Measurements from ENCODE around the gene SPC24.
"Not testable (repeated sequence)": the region's sequence is repeated elsewhere in the genome, so short reads cannot be mapped to it uniquely, and the experiment has no call there.

The SPC24 gene

DNA sequence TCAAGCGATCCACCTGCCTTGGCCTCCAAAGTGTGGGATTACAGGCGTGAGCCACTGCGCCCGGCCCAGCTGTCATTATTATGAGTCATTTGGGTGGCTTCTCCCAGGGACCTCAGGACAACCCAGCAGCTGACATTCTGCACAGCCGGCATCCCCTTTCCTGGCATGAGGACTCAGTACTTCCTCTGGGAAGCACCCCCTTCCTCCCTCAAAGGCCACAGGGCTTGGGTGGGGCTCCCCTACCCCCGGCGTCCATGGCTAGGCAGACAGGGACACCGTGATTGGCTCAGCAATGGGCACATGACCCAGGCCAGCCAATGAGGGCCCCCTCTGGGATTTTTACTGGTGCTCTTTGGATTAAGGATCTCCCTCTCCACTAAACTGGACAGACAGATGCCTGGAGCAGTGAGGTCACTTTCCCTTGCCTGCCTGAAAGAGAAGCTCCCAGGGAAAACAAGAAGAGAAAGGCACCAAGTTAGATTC lies 35.7 kb upstream of the SPC24 start:
- DNase-seq, result no peak

DNA sequence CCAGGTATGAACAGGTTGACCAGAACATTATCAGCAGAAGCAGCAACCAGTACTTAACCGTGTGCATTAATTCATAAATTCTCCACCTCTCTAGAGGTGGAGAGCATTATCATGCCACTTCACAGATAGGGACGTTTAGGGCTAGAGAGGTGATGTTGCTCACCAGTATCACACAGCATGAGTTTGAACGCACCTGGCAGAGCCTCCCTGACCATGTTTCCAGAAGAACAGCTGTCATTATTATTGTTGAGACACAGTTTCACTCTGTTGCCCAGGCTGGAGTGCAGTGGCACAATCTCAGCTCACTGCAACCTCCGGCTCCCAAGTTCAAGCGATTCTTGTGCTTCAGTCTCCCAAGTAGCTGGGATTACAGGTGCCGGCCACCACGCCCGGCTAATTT lies 34.9 kb upstream of the SPC24 start:
- no peak for DNase-seq

DNA sequence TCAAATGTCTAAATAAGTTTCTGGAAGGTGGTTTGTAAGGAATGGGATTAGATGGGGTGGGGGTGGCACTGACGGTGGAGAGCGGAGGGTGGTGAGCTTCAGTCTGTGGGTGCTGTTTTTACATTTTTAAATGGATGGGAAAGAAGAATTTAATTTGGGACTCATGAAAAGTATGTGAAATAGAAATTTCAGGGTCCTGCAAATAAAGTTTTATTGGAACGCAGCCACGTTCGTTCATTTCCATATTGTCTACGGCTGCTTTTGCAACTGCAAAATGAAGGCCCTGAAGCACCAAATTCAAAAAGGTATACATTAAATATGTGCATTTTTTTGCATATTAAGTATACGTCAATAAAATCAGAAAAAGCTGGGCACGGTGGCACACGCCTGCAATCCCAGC lies 31.9 kb upstream of the SPC24 start:
- DNase-seq, result no peak

DNA sequence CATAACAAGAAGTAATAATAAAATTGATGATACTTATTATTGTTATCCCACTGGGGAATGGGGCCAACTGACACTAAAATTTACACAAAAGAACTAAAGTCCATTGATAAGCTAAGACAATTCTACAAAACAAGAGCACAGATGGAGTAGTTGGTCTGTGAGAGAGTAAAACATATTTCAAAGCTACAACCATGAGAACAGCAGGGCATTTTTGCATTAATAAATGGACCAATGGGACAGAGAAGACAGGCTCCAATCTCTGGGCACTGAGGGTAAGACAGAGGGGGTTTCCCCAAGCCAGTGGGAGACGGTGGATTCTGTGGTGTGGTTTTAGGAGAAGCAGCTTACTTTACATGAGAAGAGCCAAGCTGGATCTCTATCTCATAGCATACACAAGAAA lies 27.4 kb upstream of the SPC24 start:
- no peak for DNase-seq

DNA sequence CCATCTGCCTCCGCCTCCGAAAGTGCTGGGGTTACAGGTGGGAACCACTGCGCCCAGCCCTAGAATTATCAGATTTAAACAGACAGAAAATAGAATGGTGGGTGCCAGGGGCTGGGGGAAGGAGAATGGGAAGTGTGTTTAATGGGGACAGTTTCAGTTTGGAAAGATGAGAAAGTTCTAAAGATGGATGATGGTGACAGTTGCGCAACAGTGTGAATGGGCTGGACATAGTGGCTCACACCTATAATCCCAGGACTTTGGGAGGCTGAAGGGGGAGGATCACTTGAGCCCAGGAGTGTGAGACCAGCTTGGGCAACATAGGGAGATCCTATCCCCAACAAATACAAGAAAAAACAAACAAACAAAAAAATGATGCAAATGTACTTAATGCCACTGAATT lies 25.9 kb upstream of the SPC24 start:
- no peak for DNase-seq

DNA sequence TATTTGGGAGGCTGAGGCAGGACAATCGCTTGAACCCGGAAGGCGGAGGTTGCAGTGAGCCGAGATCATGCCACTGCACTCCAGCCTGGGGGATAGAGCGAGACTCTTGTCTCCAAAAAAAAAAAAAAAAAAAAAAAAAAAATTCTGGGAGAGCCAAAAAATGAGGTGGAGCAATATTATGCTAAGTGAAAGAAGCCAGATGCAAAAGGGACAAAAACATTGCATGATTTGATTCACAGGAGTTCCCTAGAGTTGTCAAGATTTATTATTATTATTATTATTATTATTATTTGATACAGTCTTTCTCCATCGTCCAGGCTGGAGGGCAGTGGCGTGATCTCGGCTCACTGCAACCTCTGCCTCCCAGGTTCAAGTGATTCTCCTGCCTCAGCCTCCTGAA lies 25.4 kb upstream of the SPC24 start:
- DNase-seq, result not testable (repeated sequence)

DNA sequence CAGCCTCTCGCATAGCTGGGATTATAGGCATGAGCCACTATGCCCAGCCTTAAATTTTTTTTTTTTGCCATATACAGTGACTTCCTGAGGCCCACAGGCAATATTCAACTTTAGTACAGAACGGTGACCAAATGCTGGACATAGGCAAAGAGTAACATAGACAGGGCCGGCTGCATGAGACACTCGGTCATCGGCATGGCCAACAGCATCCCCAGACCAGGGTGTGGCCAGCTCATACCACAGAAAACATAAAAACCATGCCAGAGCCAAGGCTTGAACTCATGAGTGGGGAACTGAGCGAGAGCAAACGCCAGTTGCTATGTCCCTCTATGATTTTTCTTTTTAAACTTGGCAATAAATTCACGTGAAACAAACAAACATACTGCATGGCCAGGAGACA lies 24.8 kb upstream of the SPC24 start:
- no peak for DNase-seq

DNA sequence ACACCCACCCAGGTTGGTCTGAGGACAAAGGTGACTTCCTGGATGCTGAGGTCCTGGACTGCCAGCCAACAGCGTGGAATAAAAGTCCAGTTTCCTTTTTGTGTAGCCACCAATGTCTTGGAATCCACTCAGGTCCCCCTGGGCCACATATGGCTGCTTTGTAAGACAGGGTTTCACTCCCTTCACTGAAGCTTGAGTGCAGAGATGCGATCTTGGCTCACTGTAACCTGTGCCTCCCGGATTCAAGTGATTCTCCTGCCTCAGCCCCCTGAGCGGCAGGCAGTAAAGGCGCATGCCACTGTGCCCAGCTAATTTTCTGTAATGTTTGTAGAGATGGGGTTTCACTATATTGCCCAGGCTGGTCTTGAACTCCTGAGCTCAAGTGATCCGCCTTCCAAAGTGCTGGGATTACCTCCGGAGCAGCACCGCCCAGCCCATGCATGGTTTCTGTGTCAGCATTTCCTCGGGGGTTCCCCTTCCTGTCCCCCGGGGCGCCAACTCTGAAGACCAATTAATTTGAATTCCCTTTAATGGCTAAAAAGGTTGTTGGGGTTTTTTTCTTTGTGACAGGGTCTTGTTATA lies 24.2 kb upstream of the SPC24 start:
- no peak for DNase-seq

DNA sequence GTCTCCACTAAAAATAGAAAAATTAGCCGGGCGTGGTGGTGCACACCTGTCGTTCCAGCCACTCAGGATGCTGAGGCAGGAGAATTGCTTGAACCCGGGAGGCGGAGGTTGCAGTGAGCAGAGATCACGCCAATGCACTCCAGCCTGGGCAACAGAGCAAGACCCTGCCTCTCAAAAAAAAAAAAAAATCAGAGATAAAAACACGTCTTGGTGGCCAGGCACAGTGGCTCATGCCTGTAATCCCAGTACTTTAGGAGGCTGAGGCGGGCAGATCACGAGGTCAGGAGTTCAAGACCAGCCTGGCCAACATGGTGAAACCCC lies 23.5 kb upstream of the SPC24 start:
- DNase-seq, result not testable (repeated sequence)

DNA sequence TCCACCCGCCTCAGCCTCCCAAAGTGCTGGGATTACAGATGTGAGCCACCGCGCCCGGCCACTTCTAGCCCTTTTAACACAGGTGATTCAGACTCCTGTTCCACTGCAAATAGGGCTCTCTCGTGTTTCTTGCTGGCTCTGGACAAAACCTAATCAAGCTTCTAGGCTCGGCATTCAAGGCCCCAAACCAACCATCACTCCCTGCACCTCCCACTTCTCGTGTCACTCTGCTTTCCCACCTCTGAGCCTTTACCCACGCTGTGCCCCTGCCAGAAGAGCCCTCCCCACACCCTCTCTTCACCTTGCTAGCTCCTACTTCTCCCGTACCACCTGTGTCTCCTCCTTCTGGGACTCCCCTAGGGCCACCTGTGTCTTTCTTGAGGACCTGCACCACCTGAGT lies 22.0 kb upstream of the SPC24 start:
- DNase-seq, result no peak

DNA sequence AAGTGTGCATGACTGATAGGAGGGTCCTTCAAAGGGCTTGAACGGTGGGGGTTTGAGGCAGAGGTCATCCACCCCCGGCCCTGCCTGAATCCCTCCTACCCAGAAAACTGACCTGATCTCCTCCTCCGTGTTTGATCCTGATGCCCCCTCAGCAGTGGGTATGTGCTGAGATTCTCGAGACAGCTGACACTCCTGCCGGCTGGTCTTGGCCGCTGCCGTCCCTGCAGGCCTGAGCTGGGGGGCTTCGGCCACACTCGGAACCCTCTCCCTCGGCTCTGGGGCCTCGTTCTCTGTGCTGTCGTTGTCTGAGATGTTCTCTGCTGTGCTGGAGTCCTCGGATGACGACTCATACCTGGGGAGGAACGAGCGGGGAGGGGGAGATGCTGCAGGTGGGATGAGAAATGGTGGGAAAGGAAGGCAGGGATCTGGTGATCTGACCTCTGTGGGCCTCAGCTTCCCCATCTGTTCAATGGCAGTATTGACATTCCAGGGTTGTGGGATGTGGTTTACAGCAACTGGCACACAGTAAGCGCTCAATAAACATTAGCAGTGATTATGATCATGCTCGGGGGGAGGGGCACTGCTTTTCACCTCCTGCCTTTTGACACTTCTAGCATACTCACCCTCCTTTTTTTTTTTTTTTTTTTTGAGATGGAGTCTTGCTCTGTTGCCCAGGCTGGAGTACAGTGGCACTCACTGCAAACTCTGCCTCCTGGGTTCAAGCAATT lies 21.0 kb upstream of the SPC24 start:
- no peak for DNase-seq

DNA sequence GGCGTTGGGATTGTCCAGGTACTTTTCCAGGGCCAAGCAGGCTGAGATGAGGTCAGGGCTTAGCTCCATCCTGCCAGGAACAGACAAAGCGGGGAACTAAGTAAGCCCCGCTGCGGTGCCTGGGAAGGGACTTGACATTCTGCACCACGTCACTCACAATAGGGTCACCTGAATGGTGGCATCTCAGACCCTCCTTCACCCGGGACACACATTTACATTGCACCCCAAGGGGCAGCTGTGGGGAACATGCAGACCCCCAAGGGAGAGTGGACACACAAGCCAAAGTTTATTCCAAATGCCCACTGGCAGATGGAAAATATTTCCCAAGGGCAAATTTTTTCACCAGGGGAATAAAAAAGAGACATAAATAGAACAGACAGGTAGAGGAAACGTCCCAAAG lies 20.3 kb upstream of the SPC24 start:
- DNase-seq, result no peak

DNA sequence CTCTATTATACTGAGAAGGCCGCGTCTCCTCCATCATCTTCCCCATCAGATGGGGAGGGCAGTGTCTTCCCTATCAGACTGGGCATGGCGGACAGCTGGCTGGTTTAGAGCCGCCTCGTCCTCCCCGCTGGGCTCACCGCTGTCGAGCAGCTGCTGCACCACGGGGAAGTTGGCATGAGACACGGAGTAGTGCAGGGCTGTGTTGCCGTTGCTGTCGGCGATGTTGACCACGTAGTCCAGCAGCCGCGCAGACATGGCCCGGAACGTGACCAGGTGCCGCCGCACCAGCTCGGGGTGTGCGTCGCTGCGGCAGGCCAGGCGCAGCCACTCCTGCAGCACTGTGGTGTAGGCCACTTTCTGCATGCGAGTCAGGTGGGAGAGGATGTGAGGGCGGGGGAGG lies 18.8 kb upstream of the SPC24 start:
- DNase-seq, result no peak

DNA sequence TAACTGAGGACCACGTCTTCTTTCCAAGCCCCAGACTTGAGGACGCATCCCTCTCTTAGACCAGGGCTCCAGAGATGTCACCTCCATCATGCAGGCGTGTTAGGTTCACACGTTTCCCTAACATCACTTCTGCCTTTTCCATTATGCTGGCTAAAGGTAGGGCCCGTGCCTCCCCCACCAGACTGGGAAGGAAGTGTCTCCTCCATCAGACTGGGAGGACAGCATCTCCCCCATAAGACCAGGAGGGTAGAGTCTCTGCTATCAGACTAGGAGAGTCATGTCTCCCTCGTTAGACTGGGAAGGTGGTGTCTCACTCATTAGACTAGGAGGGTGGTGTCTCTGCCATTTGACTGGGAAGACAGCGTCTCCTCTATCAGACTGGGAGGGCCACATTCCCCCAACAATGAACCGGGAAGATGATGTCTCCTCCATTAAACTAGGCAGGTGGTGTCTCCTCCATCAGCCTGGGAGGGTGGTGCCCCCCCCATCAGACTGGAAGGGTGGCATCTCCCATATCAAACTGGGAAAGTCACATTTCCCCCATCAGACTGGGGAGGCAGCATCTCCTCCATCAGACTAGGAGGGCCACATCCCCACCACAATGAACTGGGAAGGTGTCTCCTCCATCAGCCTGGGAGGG lies 18.1 kb upstream of the SPC24 start:
- DNase-seq, result no peak

DNA sequence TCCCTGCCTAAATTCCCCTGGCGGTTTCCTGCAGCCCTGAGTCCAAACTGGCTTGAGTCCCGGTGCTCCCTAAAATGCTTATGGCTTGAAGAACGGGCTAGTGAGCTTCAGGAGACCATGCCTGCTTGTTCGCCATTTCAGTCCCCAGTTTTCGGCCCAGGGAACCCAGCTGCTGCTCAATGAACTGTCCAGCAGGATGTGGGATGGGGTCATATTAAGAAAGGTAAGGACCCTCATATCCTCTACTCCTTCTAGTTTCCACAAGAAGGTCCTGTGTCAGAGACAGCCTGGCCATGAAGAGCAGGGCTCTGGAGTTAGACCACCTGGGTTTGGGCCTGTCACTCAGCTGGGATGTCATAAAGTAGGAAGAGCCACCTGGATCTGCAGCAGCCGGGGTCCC lies 17.0 kb upstream of the SPC24 start:
- DNase-seq, result no peak

DNA sequence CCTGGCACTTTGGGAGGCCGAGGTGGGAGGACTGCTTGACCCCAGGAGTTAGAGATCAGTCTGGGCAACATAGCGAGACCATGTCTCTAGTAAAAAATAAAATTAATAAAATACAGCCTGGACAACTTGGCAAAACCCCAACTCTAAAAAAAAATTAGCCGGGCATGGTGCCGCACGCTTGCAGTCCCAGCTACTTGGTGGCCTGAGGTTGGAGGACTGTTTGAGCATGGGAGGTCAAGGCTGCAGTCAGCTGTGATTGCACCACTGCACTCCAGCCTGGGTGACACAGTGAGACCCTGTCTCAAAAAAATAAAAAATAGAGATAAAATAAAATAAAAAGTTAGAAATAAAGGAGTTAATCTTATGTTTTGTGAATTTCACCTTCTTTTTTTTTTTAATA lies 15.6 kb upstream of the SPC24 start:
- DNase-seq, result no peak

DNA sequence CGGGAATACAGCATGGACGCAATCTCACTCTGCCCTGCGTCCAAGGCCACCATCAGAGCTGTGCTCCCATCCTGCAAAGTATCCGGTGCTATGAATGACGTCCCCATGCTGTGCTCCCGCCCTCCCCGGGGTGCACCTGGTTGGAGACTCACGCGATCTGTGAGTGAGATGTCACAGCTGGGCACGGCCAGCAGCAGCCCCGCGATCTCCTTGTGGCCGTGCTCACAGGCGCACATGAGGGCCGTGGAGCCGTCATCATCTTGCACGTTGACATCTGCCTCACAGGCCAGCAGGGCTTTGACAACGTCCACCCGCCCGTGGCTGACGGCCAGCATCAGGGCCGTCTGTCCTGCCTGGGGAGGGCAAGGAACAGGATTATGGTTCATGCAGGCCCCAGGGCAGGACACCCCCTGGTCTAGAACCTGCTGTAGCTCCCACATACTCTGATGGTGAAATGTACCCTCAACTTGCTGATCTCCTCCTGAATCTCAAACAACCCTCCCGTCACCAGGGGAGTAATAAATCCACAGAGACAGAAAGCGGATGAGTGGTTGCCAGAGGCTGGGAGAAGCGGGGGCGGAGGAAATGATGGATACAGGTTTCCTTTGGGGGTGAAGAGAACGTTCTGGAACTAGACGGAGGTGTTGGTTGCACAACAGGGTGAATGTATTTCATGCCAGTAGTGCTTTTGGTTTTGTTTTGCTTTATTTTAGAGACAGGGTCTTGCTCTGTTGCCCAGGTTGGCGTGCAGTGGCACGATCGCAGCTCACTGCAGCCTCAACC lies 14.5 kb upstream of the SPC24 start:
- DNase-seq, result no peak

DNA sequence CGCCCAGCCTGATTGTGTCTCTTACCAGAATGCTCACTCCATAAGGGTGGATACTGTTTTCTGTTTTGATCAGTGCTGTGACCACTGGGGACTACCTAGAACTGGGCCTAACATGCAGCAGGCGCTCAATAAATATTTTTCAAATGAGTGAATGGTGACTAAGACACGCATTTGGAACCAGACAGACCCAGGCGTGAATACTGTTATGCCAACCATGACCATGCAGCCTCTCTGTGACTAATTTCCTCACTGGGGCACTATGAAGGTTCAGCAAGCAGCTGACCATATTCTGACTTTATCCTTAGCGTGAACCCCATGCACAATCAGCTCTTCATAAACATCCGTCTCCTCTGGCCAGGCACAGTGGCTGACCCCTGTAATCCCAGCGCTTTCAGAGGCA lies 13.0 kb upstream of the SPC24 start:
- no peak for DNase-seq

DNA sequence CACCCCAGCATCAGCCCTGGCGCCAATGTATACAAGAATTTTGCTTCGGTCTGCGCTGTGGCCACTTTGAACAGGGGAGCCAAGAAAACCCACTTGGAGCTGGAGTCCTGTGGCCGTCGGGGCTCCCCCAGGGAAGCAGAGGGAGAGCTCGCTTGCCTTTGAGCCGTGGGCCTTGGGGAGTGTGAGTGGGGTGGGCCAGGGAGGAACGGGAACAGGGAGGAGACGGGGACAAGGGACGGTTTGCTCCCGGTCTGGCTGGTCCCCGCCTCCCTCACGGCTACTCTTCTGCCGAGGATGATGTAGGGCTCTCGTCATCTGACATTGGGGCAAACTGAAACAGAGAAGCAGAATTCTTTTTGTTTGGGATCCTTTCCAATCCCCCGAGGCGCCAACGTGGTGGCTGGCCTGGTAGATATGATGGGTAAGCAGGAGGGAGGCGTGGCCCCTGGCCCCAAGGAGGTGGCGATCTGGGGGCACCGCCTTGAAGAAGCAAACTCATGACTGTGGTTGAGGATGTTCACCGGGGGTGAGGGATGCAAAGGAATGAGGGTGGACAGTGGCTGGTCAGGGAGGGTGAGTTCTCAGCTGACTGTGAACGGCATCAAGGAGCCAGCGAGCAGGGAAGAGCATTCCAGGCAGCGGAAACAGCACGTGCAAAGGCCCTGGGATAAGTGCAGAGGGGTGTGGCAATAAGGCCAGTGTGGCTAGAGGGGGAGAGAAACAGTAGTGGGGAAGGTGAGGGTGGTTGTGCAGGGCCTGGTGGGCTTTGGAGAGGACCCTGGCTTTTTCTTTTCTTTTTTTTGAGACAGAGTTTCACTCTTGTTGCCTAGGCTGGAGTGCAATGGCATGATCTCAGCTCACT lies 10.9 kb upstream of the SPC24 start:
- no peak for DNase-seq

DNA sequence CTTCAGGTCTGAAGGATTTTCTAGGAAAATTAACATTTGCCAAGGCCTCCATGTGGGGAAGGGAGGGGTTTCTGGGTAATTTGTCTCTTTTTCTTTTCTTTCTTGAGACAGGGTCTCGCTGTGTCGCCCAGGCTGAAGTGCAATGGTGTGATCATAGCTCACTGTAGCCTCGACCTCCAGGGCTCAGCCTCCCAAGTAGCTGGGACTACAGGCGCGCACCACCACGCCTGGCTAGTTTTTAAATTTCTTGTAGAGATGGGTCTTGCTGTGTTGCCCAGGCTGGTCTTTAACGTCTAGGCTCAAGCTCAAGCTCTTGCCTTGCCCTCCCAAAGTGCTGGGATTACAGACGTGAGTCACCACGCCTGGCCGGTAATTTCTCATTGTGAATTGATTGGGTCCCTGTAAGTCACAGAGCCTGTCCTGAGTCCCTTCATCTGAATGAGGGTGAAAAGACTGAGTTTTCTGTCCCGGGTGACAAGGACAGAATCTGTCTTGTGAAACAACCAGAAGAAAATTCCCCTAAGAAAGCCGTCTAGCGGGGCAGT lies 10.0 kb upstream of the SPC24 start:
- DNase-seq, result no peak

DNA sequence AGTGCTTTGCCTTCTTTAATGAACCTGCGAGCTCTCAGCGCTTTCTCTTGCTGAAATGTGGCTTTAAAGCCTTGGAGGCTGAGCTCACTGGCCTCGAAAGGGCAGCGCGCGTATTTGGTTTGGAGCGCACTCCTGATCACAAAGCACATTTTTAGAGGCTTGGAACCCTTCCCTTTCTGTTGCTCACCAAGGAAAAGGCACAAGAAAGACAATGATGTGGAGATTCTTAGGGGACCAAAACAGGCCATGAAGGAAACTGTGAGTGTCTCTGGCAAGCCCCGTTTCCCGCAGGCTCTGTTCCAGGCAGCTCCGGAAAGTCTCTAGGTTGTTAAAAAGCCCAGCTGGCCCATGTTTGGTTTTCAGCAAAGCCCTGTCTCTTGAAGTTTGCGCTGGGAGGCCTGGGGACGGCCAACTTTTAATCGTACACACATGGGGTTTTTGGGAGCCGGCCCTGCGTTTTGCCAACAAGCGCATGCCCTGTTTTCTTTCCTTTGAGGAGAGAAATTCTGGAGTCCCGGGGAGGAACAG lies 9.4 kb upstream of the SPC24 start:
- no peak for DNase-seq

DNA sequence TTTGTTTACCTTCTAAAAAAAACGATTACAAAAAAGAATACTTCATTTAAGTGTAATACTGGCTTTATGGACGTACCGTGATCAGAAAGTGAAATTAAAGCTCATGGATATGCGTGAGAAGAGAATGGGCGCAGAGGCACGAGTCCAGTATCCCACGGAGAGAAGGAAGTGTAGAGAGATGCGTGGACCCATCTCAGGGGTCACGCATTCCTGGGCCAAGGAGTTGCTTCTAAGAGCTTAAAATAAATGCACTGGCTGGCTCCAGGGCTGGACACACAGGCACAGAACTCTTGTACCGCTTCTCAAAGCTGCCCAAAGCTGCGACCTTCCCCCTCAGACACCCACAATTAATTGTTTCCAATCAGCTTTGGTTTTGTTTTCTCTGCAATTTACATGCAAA lies 8.7 kb upstream of the SPC24 start:
- DNase-seq, result no peak

DNA sequence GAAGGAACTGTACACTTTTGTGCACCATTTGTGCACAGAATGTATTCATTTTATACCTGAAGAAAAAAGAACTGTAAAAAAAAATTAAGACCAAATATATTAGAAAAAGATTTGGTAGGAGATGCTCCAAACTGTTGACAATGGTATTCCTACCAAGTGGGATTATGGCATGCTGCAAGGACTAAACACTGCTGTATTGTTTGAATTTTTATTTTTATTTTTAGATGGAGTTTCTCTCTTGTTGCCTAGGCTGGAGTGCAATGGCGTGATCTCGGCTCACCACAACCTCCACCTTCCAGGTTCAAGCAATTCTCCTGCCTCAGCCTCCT lies 4.8 kb upstream of the SPC24 start:
- DNase-seq, result not testable (repeated sequence)
